Keratinocyte (primary cell): ENCODE results near the gene HDHD5. TPM values are rescaled to one million over a fixed set of nuclear protein-coding genes. Genes with fewer than 3 reads are reported as not detected.

Experiments used
- DNase-seq: peaks from one replicate; pipeline ENCODE4 v3.0.0-alpha.2; 2011; ENCODE audit warnings: low read depth, missing footprints, low spot score
- FAIRE-seq: peaks from 2 replicates; lab custom pipeline; 2011; peaks lifted over from hg19 to GRCh38; lab: Jason Lieb, UNC
- H2AFZ ChIP-seq: 2 replicates; pipeline ENCODE4 v1.6.0; 2012; ENCODE audit warnings: low read length, control low read depth, inconsistent platforms; ENCODE audit not compliant: control insufficient read depth
- H3K27ac ChIP-seq: 2 replicates; pipeline ENCODE4 v1.5.1; 2011; ENCODE audit warnings: low read length; ENCODE audit not compliant: control insufficient read depth, insufficient read depth
- H3K27me3 ChIP-seq: 3 replicates; pipeline ENCODE4 v1.6.0; 2011; ENCODE audit warnings: low read length; ENCODE audit not compliant: control insufficient read depth, insufficient read depth; ENCODE audit errors: extremely low read depth
- H3K36me3 ChIP-seq, 2 experiments: 2 replicates in 1 of 2; 3 replicates in 1 of 2; pipeline ENCODE4 v1.5.1; 2011; ENCODE audit warnings: low read length in 2 of 2, mild to moderate bottlenecking in 1 of 2; ENCODE audit not compliant: control insufficient read depth in 2 of 2, insufficient read depth in 2 of 2; ENCODE audit errors: extremely low read depth in 1 of 2
- H3K4me1 ChIP-seq: 3 replicates; pipeline ENCODE4 v1.5.1; 2011; ENCODE audit warnings: low read length; ENCODE audit not compliant: control insufficient read depth, insufficient read depth; ENCODE audit errors: extremely low read depth
- H3K4me2 ChIP-seq: 3 replicates; pipeline ENCODE4 v1.6.0; 2011; ENCODE audit warnings: low read depth, low read length; ENCODE audit not compliant: control insufficient read depth, insufficient read depth; ENCODE audit errors: extremely low read depth
- H3K4me3 ChIP-seq, 3 experiments: fragments of 200-600 bp in 1 of 3; sonication (generic) in 1 of 3; 2 replicates in 2 of 3; 3 replicates in 1 of 3; pipeline ENCODE4 v1.5.1; 2011 to 2016; ENCODE audit warnings: low read length in 3 of 3, mild to moderate bottlenecking in 3 of 3, control low read depth in 2 of 3, inconsistent platforms in 1 of 3, low read depth in 1 of 3, mixed read lengths in 1 of 3, mixed run types in 1 of 3, moderate library complexity in 1 of 3; ENCODE audit not compliant: control insufficient read depth in 2 of 3, insufficient read depth in 2 of 3; ENCODE audit errors: extremely low read depth in 1 of 3
- H3K79me2 ChIP-seq: 2 replicates; pipeline ENCODE4 v1.6.0; 2012; ENCODE audit warnings: low read length; ENCODE audit not compliant: control insufficient read depth, insufficient read depth
- H3K9ac ChIP-seq: 3 replicates; pipeline ENCODE4 v1.6.0; 2011; ENCODE audit warnings: low read length; ENCODE audit not compliant: control insufficient read depth, insufficient read depth; ENCODE audit errors: extremely low read depth
- H3K9me1 ChIP-seq: 3 replicates; pipeline ENCODE4 v1.6.0; 2011; ENCODE audit warnings: low read length; ENCODE audit not compliant: control insufficient read depth, insufficient read depth; ENCODE audit errors: extremely low read depth
- H3K9me3 ChIP-seq: 2 replicates; pipeline ENCODE4 v1.5.1; 2012; ENCODE audit warnings: low read depth, low read length; ENCODE audit not compliant: control insufficient read depth
- H4K20me1 ChIP-seq: 3 replicates; pipeline ENCODE4 v1.6.0; 2011; ENCODE audit warnings: low read length; ENCODE audit not compliant: control insufficient read depth, insufficient read depth; ENCODE audit errors: extremely low read depth
- CTCF ChIP-seq, 3 experiments: IDR thresholded peaks in 1 of 3; conservative IDR thresholded peaks in 1 of 3; optimal IDR thresholded peaks in 1 of 3; 2 replicates in 2 of 3; 3 replicates in 1 of 3; pipeline versions ENCODE3 to v1.5.1; 2011; ENCODE audit warnings: low read length in 3 of 3, mild to moderate bottlenecking in 3 of 3, moderate library complexity in 2 of 3, control low read depth in 1 of 3, inconsistent platforms in 1 of 3; ENCODE audit not compliant: insufficient read depth in 2 of 3; ENCODE audit errors: extremely low read depth in 1 of 3
- EZH2 ChIP-seq: IDR thresholded peaks from one replicate; pipeline ENCODE4 v1.6.1; 2012; ENCODE audit warnings: inconsistent platforms, mild to moderate bottlenecking, low read length, moderate library complexity
- dilution Hi-C: fragments of 300-500 bp; cut with MboI; formaldehyde crosslinking; loops from one replicate; pipeline ENCODE4 v1.7.0; 2020; ENCODE audit warnings: low sequenced_read_pairs; ENCODE audit not compliant: extremely low pct_ligation_motif_present
- polyA plus RNA-seq, 5 experiments: library from polyadenylated mRNA; depleted of rRNA in 3 of 5; stranded (reverse) in 3 of 5; stranded (forward) in 1 of 5; unstranded in 1 of 5; fragments of >200 nt; gene quantifications; 1 replicate in 1 of 5; 2 replicates in 3 of 5; 3 replicates in 1 of 5; pipeline versions ENCODE4 v1.2.1 to v1.2.3, GENCODE V29; 2011 to 2012; ENCODE audit warnings: missing spikeins in 2 of 5, low read depth in 1 of 5, low replicate concordance in 1 of 5

Gene HDHD5
- polyA plus RNA-seq, 1 donor (not counting 4 experiments of a cell fraction or from before 2014, with no cell fraction given) = 22.6 TPM

GRCh38 chr22:17159504-17159951 is 451 bp upstream of the HDHD5 start:
- Histone ChIP-seq H3K4me3 (peak overlapping the region; percentile 56 to 83 (median 80)), H3K9me1 (no peaks in the 10 kb centered on the region), H3K9me3 (no peaks in the 10 kb centered on the region), H3K9ac (peak overlapping the region; percentile 76), H4K20me1 (peaks cover 2% of the 10 kb centered on the region), H3K36me3 (no peaks in the 10 kb centered on the region), H3K27ac (peak overlapping the region; percentile 66), H3K79me2 (peaks cover 31% of the 10 kb centered on the region), H3K4me2 (peak overlapping the region; percentile 55), H3K27me3 (no peaks in the 10 kb centered on the region), H3K4me1 (peaks cover 12% of the 10 kb centered on the region), H2AFZ (peak overlapping the region; percentile 75)
- no peak for TF ChIP-seq EZH2
- TF ChIP-seq CTCF (optimal IDR thresholded peaks at IDR 0.05 in 1 of 3, IDR thresholded peaks at IDR 0.05 in 1 of 3, conservative IDR thresholded peaks at IDR 0.05 in 1 of 3; ENCODE audit: extremely low read depth in 1 of 3, insufficient read depth in 2 of 3, low read length in 3 of 3) = no peak
- FAIRE-seq (no peak), DNase-seq (no peak)
- dilution Hi-C loops = no loop called here

- no peaks in the 10 kb centered on the region for H3K9me3 ChIP-seq
- FAIRE-seq = no peak
- H3K4me2 ChIP-seq = peak overlapping the region; percentile 90
- DNase-seq = no peak
- H3K4me1 ChIP-seq = peaks cover 12% of the 10 kb centered on the region
- no peaks in the 10 kb centered on the region for H3K9me1 ChIP-seq
- no peaks in the 10 kb centered on the region for H3K27me3 ChIP-seq
- peak overlapping the region; percentile 76 for H3K9ac ChIP-seq
- H2AFZ ChIP-seq = peak overlapping the region; percentile 89
- peaks cover 40% of the 10 kb centered on the region for H3K79me2 ChIP-seq
- peak overlapping the region; percentile 61 for H3K27ac ChIP-seq
- TF ChIP-seq CTCF (optimal IDR thresholded peaks at IDR 0.05 in 1 of 3, IDR thresholded peaks at IDR 0.05 in 1 of 3, conservative IDR thresholded peaks at IDR 0.05 in 1 of 3; ENCODE audit: extremely low read depth in 1 of 3, insufficient read depth in 2 of 3, low read length in 3 of 3) (no peak), EZH2 (no peak)
- dilution Hi-C loops = no loop called here
- peak overlapping the region; percentile 56 to 83 (median 80) for H3K4me3 ChIP-seq
- peaks cover 0 to 2% of the 10 kb centered on the region in 2 experiments for H3K36me3 ChIP-seq
- peaks cover 2% of the 10 kb centered on the region for H4K20me1 ChIP-seq
Observed at GRCh38 chr22:17158176-17158567, 905 bp downstream of the HDHD5 start.
